Activated naive CD4-positive, alpha-beta T cell treated with anti-CD3 and anti-CD28 coated beads, Interleukin-2, amount 50 U/mL, for 24 hours (primary cell): Measurements from ENCODE around the gene MYT1.

Experiments used
- H3K27ac Mint-ChIP-seq: one replicate; pipeline ENCODE4 v1.8.0; 2021; ENCODE audit warnings: mild to moderate bottlenecking, mixed read lengths
- H3K27me3 Mint-ChIP-seq: one replicate; pipeline ENCODE4 v1.8.0; 2021; ENCODE audit warnings: mixed read lengths
- H3K36me3 Mint-ChIP-seq: one replicate; pipeline ENCODE4 v1.8.0; 2021; ENCODE audit warnings: mixed read lengths
- H3K4me1 Mint-ChIP-seq: one replicate; pipeline ENCODE4 v1.8.0; 2021; ENCODE audit warnings: mixed read lengths
- H3K4me3 Mint-ChIP-seq: one replicate; pipeline ENCODE4 v1.8.0; 2021; ENCODE audit warnings: mild to moderate bottlenecking, mixed read lengths
- H3K9me3 Mint-ChIP-seq: one replicate; pipeline ENCODE4 v1.8.0; 2021; ENCODE audit warnings: mixed read lengths

MYT1 gene

GRCh38 chr20:64205611-64206026 lies 41.4 kb downstream of the MYT1 start:
- Mint-ChIP-seq H3K4me3 (no peak overlapping the region), H3K27ac (no peak overlapping the region), H3K27me3 (no peaks in the 10 kb centered on the region), H3K36me3 (no peaks in the 10 kb centered on the region), H3K4me1 (no peaks in the 10 kb centered on the region), H3K9me3 (no peaks in the 10 kb centered on the region)

GRCh38 chr20:64206614-64207013 lies 42.4 kb downstream of the MYT1 start:
- H3K4me1 Mint-ChIP-seq, result no peaks in the 10 kb centered on the region
- H3K4me3 Mint-ChIP-seq, result no peak overlapping the region
- H3K9me3 Mint-ChIP-seq, result no peaks in the 10 kb centered on the region
- no peak overlapping the region for H3K27ac Mint-ChIP-seq
- H3K27me3 Mint-ChIP-seq, result no peaks in the 10 kb centered on the region
- H3K36me3 Mint-ChIP-seq, result no peaks in the 10 kb centered on the region

GRCh38 chr20:64207641-64208590 lies 43.7 kb downstream of the MYT1 start:
- H3K27ac Mint-ChIP-seq, result no peak overlapping the region
- no peaks in the 10 kb centered on the region for H3K36me3 Mint-ChIP-seq
- no peaks in the 10 kb centered on the region for H3K9me3 Mint-ChIP-seq
- no peaks in the 10 kb centered on the region for H3K4me1 Mint-ChIP-seq
- no peak overlapping the region for H3K4me3 Mint-ChIP-seq
- no peaks in the 10 kb centered on the region for H3K27me3 Mint-ChIP-seq

GRCh38 chr20:64209148-64209547 lies 44.9 kb downstream of the MYT1 start:
- Mint-ChIP-seq H3K9me3 (no peaks in the 10 kb centered on the region), H3K27me3 (no peaks in the 10 kb centered on the region), H3K4me1 (no peaks in the 10 kb centered on the region), H3K27ac (no peak overlapping the region), H3K36me3 (no peaks in the 10 kb centered on the region), H3K4me3 (no peak overlapping the region)

GRCh38 chr20:64210656-64211369 lies 46.6 kb downstream of the MYT1 start:
- H3K27me3 Mint-ChIP-seq, result no peaks in the 10 kb centered on the region

GRCh38 chr20:64211874-64212658 lies 47.8 kb downstream of the MYT1 start:
- H3K9me3 Mint-ChIP-seq, result no peaks in the 10 kb centered on the region
- no peaks in the 10 kb centered on the region for H3K36me3 Mint-ChIP-seq
- H3K4me1 Mint-ChIP-seq, result peaks cover 7% of the 10 kb centered on the region
- no peaks in the 10 kb centered on the region for H3K27me3 Mint-ChIP-seq
- H3K27ac Mint-ChIP-seq, result no peak overlapping the region
- no peak overlapping the region for H3K4me3 Mint-ChIP-seq

More at GRCh38 chr20:64210656-64211369, 46.6 kb downstream of the MYT1 start:
- no peak overlapping the region for H3K27ac Mint-ChIP-seq
- H3K9me3 Mint-ChIP-seq, result no peaks in the 10 kb centered on the region
- no peak overlapping the region for H3K4me3 Mint-ChIP-seq
- no peaks in the 10 kb centered on the region for H3K36me3 Mint-ChIP-seq
- H3K4me1 Mint-ChIP-seq, result peaks cover 7% of the 10 kb centered on the region

- Mint-ChIP-seq H3K27me3 (no peaks in the 10 kb centered on the region), H3K27ac (no peak overlapping the region), H3K9me3 (no peaks in the 10 kb centered on the region), H3K4me1 (peaks cover 7% of the 10 kb centered on the region), H3K4me3 (no peak overlapping the region), H3K36me3 (no peaks in the 10 kb centered on the region)
Observed at GRCh38 chr20:64212755-64213154, 48.5 kb downstream of the MYT1 start.

GRCh38 chr20:64214113-64214512 lies 49.9 kb downstream of the MYT1 start:
- H3K4me3 Mint-ChIP-seq, result no peak overlapping the region
- no peaks in the 10 kb centered on the region for H3K36me3 Mint-ChIP-seq
- H3K4me1 Mint-ChIP-seq, result peaks cover 7% of the 10 kb centered on the region
- no peak overlapping the region for H3K27ac Mint-ChIP-seq
- H3K27me3 Mint-ChIP-seq, result no peaks in the 10 kb centered on the region
- H3K9me3 Mint-ChIP-seq, result no peaks in the 10 kb centered on the region

- no peak overlapping the region for H3K4me3 Mint-ChIP-seq
- no peaks in the 10 kb centered on the region for H3K27me3 Mint-ChIP-seq
- peaks cover 7% of the 10 kb centered on the region for H3K4me1 Mint-ChIP-seq
- no peaks in the 10 kb centered on the region for H3K36me3 Mint-ChIP-seq
- no peak overlapping the region for H3K27ac Mint-ChIP-seq
- no peaks in the 10 kb centered on the region for H3K9me3 Mint-ChIP-seq
Observed at GRCh38 chr20:64214952-64215351, 50.7 kb downstream of the MYT1 start.

- Mint-ChIP-seq H3K27ac (no peak overlapping the region), H3K27me3 (no peaks in the 10 kb centered on the region), H3K4me3 (no peak overlapping the region), H3K36me3 (no peaks in the 10 kb centered on the region), H3K9me3 (no peaks in the 10 kb centered on the region), H3K4me1 (peaks cover 7% of the 10 kb centered on the region)
Observed at GRCh38 chr20:64216036-64216435, 51.8 kb downstream of the MYT1 start.

- Mint-ChIP-seq H3K4me1 (peaks cover 7% of the 10 kb centered on the region), H3K9me3 (no peaks in the 10 kb centered on the region), H3K27ac (no peak overlapping the region), H3K27me3 (no peaks in the 10 kb centered on the region), H3K36me3 (no peaks in the 10 kb centered on the region), H3K4me3 (no peak overlapping the region)
Observed at GRCh38 chr20:64216910-64217309, 52.7 kb downstream of the MYT1 start.

GRCh38 chr20:64217539-64218221 lies 53.4 kb downstream of the MYT1 start:
- H3K4me3 Mint-ChIP-seq, result no peak overlapping the region
- H3K36me3 Mint-ChIP-seq, result no peaks in the 10 kb centered on the region
- H3K4me1 Mint-ChIP-seq, result peaks cover 7% of the 10 kb centered on the region
- no peaks in the 10 kb centered on the region for H3K9me3 Mint-ChIP-seq
- no peaks in the 10 kb centered on the region for H3K27me3 Mint-ChIP-seq
- no peak overlapping the region for H3K27ac Mint-ChIP-seq

GRCh38 chr20:64219202-64219601 lies 55.0 kb downstream of the MYT1 start:
- Mint-ChIP-seq H3K4me3 (no peak overlapping the region), H3K9me3 (no peaks in the 10 kb centered on the region), H3K36me3 (no peaks in the 10 kb centered on the region), H3K27ac (peak overlapping the region; percentile 17), H3K4me1 (peaks cover 7% of the 10 kb centered on the region), H3K27me3 (no peaks in the 10 kb centered on the region)

- H3K9me3 Mint-ChIP-seq, result no peaks in the 10 kb centered on the region
- no peak overlapping the region for H3K4me3 Mint-ChIP-seq
- peak overlapping the region; percentile 41 for H3K27ac Mint-ChIP-seq
- H3K4me1 Mint-ChIP-seq, result peaks cover 5% of the 10 kb centered on the region
- H3K27me3 Mint-ChIP-seq, result no peaks in the 10 kb centered on the region
- no peaks in the 10 kb centered on the region for H3K36me3 Mint-ChIP-seq
Observed at GRCh38 chr20:64219730-64220129, 55.5 kb downstream of the MYT1 start.

- Mint-ChIP-seq H3K27me3 (no peaks in the 10 kb centered on the region), H3K36me3 (no peaks in the 10 kb centered on the region), H3K4me3 (no peak overlapping the region), H3K27ac (no peak overlapping the region), H3K4me1 (no peaks in the 10 kb centered on the region), H3K9me3 (no peaks in the 10 kb centered on the region)
Observed at GRCh38 chr20:64220420-64220819, 56.2 kb downstream of the MYT1 start.
